ENCODE data around the gene URB2. TPM values are rescaled to one million over a fixed set of nuclear protein-coding genes. Genes with fewer than 3 reads are reported as not detected.

Gene URB2
- total and polyA plus RNA-seq, 2 of the 13 experiments (the other 11 are each of a cell fraction or from before 2014, with no cell fraction given) = 4.0 to 17.6 TPM

DNA sequence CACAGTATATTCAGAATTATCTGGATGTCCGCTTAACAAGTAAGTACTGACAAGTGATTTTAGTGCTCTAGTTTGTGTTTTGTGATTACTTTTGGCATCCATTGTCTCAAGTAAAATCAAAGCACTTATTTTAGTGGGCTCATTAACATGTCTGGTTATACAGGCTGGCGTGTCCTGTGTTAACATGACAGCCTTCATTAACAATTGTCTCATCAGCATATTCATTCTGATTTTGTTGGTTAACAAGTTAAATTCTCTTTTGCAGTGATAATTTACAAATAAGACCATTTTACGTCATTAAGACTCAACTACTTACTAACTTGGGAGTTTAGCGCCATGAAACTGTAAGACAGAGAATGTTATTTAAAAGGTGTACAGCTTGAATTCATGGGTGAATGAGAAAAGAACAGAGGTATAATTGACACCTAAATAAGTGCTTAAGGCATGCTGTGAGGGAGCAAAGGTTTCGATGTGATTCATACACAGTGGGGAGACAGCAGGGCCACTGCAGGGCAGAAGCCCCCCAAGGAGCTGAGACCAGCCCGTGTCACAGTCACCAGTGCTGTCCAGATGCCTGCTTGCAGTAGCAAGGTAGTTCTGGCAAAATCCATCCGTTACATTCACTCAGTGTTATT, 22.6 kb upstream of the URB2 start:
- Histone ChIP-seq H3K4me3 (replicated peaks in 1 of 3; ENCODE audit: insufficient read depth in 1 of 3, low read depth in 2 of 3, low read length in 3 of 3) (no peak overlapping the region), H3K36me3 (replicated peaks in 1 of 2; ENCODE audit: control insufficient read depth in 1 of 2, insufficient read depth in 2 of 2, low read length in 2 of 2) (peaks cover 6 to 61% of the 10 kb centered on the region in 2 experiments), H3K4me1 (ENCODE audit: insufficient read depth, low read length) (no peaks in the 10 kb centered on the region), H3K27me3 (ENCODE audit: control insufficient read depth in 1 of 2, insufficient read depth in 2 of 2, low read length in 2 of 2) (no peaks in the 10 kb centered on the region), H3K9me3 (ENCODE audit: low read length) (no peaks in the 10 kb centered on the region), H2AFZ (ENCODE audit: low read length) (no peak overlapping the region), H3K79me2 (ENCODE audit: insufficient read depth, low read length) (no peaks in the 10 kb centered on the region), H3K4me2 (ENCODE audit: low read depth, low read length) (no peak overlapping the region), H3K9ac (ENCODE audit: insufficient read depth, low read depth, low read length) (no peak overlapping the region), H3K27ac (ENCODE audit: extremely low read length, insufficient read depth, low read length) (no peak overlapping the region), H4K20me1 (ENCODE audit: insufficient read depth, low read length) (no peaks in the 10 kb centered on the region)
- no peak for FAIRE-seq
- WGBS (ENCODE audit: low lambda C conversion rate) = 79% methylated on average over 6 of the region's 7 CpGs
- no TSS peak for BruUV-seq (replicated peaks)
- peak; percentile 48 for TF ChIP-seq MAFF (IDR thresholded peaks at IDR 0.05; ENCODE audit: low read depth, low read length)
- peak; percentile 62 to 78 for TF ChIP-seq MAFK (conservative IDR thresholded peaks at IDR 0.05 in 1 of 2, IDR thresholded peaks at IDR 0.05 in 1 of 2; ENCODE audit: low read length in 2 of 2)
- TF ChIP-seq MEIS1 (CRISPR knock-in tag; IDR thresholded peaks at IDR 0.05; ENCODE audit: borderline replicate concordance) = no peak
- intact Hi-C loops (cut with micrococcal nuclease; ENCODE audit: unreplicated experiment) (no loop called here), in situ Hi-C loops (cut with HindIII; ENCODE audit: extremely low pct_ligation_motif_present, low pct_unique_long_range_greater_than_20kb) (no loop called here)
- no peak for ATAC-seq
- DNase-seq (ENCODE audit: low spot score) = no peak
- POLR2A ChIA-PET = no interaction called here
- CTCF ChIA-PET (ENCODE audit: low intra/inter-chr PET ratio, low total read pairs) = no interaction called here

DNA sequence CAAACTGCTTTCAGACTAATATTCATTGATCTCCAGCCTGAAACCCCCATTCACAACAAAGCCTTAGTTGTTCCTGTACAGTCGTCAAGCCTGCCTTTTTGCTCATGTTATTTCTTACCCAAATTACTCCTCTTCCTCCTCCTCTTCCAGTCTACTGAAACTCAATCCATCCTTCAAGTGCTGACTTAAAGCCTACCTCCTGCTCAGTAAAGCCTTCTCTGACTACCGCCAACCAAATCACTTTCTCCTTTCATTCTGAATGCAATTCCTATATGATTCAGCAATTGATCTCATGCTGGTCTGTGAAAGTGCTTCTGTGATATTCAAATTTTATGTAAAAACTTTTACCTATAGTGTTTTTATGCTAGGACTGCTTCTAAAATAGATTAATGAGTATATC, 18.7 kb upstream of the URB2 start:
- no peaks in the 10 kb centered on the region for H4K20me1 ChIP-seq (ENCODE audit: insufficient read depth, low read length)
- H3K79me2 ChIP-seq (ENCODE audit: insufficient read depth, low read length) = no peaks in the 10 kb centered on the region
- peaks cover 9 to 72% of the 10 kb centered on the region in 2 experiments for H3K36me3 ChIP-seq (replicated peaks in 1 of 2; ENCODE audit: control insufficient read depth in 1 of 2, insufficient read depth in 2 of 2, low read length in 2 of 2)
- no peaks in the 10 kb centered on the region for H3K9me3 ChIP-seq (ENCODE audit: low read length)
- ATAC-seq (no peak), DNase-seq (ENCODE audit: low spot score) (no peak), FAIRE-seq (no peak)
- H3K27ac ChIP-seq (ENCODE audit: extremely low read length, insufficient read depth, low read length) = no peak overlapping the region
- ChIA-PET POLR2A (no interaction called here), CTCF (ENCODE audit: low intra/inter-chr PET ratio, low total read pairs) (no interaction called here)
- no peak overlapping the region for H3K4me3 ChIP-seq (replicated peaks in 1 of 3; ENCODE audit: insufficient read depth in 1 of 3, low read depth in 2 of 3, low read length in 3 of 3)
- in situ Hi-C loops (cut with HindIII; ENCODE audit: extremely low pct_ligation_motif_present, low pct_unique_long_range_greater_than_20kb) (no loop called here), intact Hi-C loops (cut with micrococcal nuclease; ENCODE audit: unreplicated experiment) (no loop called here)
- 99% methylated on average over 2 of the region's 2 CpGs for WGBS (ENCODE audit: low lambda C conversion rate)
- no peak overlapping the region for H3K9ac ChIP-seq (ENCODE audit: insufficient read depth, low read depth, low read length)
- H3K27me3 ChIP-seq (ENCODE audit: control insufficient read depth in 1 of 2, insufficient read depth in 2 of 2, low read length in 2 of 2) = no peaks in the 10 kb centered on the region
- no peak overlapping the region for H3K4me2 ChIP-seq (ENCODE audit: low read depth, low read length)
- H3K4me1 ChIP-seq (ENCODE audit: insufficient read depth, low read length) = no peaks in the 10 kb centered on the region
- no TSS peak for BruUV-seq (replicated peaks)
- H2AFZ ChIP-seq (ENCODE audit: low read length) = no peak overlapping the region
- no peak for TF ChIP-seq PPARG (CRISPR knock-in tag; conservative IDR thresholded peaks at IDR 0.05)
- TF ChIP-seq ELF4 (CRISPR knock-in tag; IDR thresholded peaks at IDR 0.05; ENCODE audit: borderline replicate concordance) = no peak
- no peak for TF ChIP-seq ZSCAN12 (CRISPR knock-in tag; IDR thresholded peaks at IDR 0.05)
- TF ChIP-seq, protein P1, sequence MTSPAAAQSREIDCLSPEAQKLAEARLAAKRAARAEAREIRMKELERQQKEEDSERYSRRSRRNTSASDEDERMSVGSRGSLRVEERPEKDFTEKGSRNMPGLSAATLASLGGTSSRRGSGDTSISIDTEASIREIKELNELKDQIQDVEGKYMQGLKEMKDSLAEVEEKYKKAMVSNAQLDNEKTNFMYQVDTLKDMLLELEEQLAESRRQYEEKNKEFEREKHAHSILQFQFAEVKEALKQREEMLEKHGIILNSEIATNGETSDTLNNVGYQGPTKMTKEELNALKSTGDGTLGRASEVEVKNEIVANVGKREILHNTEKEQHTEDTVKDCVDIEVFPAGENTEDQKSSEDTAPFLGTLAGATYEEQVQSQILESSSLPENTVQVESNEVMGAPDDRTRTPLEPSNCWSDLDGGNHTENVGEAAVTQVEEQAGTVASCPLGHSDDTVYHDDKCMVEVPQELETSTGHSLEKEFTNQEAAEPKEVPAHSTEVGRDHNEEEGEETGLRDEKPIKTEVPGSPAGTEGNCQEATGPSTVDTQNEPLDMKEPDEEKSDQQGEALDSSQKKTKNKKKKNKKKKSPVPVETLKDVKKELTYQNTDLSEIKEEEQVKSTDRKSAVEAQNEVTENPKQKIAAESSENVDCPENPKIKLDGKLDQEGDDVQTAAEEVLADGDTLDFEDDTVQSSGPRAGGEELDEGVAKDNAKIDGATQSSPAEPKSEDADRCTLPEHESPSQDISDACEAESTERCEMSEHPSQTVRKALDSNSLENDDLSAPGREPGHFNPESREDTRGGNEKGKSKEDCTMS (CRISPR knock-in tag; conservative IDR thresholded peaks at IDR 0.05) = no peak
- TF ChIP-seq, protein P2, sequence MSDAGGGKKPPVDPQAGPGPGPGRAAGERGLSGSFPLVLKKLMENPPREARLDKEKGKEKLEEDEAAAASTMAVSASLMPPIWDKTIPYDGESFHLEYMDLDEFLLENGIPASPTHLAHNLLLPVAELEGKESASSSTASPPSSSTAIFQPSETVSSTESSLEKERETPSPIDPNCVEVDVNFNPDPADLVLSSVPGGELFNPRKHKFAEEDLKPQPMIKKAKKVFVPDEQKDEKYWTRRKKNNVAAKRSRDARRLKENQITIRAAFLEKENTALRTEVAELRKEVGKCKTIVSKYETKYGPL (CRISPR knock-in tag; IDR thresholded peaks at IDR 0.05) = no peak
- TF ChIP-seq, protein P3, sequence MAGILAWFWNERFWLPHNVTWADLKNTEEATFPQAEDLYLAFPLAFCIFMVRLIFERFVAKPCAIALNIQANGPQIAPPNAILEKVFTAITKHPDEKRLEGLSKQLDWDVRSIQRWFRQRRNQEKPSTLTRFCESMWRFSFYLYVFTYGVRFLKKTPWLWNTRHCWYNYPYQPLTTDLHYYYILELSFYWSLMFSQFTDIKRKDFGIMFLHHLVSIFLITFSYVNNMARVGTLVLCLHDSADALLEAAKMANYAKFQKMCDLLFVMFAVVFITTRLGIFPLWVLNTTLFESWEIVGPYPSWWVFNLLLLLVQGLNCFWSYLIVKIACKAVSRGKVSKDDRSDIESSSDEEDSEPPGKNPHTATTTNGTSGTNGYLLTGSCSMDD (CRISPR knock-in tag; IDR thresholded peaks at IDR 0.05) = no peak
- no peak for TF ChIP-seq GPN1 (CRISPR knock-in tag; IDR thresholded peaks at IDR 0.05; ENCODE audit: borderline replicate concordance)
- no peak for TF ChIP-seq NR2F6 (IDR thresholded peaks at IDR 0.05)
- TF ChIP-seq NR2F6 (CRISPR knock-in tag; IDR thresholded peaks at IDR 0.05) = no peak
- no peak for TF ChIP-seq MTF1 (CRISPR knock-in tag; IDR thresholded peaks at IDR 0.05)
- no peak for TF ChIP-seq IKZF1 (IDR thresholded peaks at IDR 0.05)
- no peak for TF ChIP-seq NBN (conservative IDR thresholded peaks at IDR 0.05)
- TF ChIP-seq ZNF772 (CRISPR knock-in tag; IDR thresholded peaks at IDR 0.05) = no peak
- TF ChIP-seq SIX1 (CRISPR knock-in tag; IDR thresholded peaks at IDR 0.05; ENCODE audit: borderline replicate concordance) = no peak
